HG02763 (cell line): ENCODE data around the gene TBX1.
"Not testable (repeated sequence)": the region's sequence is repeated elsewhere in the genome, so short reads cannot be mapped to it uniquely, and the experiment has no call there.

Source experiments
- ATAC-seq: cut with Tn5 transposase; IDR thresholded peaks from one replicate; pipeline ENCODE4 v1.9.1; 2021; ENCODE audit warnings: mild to moderate bottlenecking, moderate library complexity; ENCODE audit not compliant: unreplicated experiment

The TBX1 gene

GRCh38 chr22:19723232-19723982 is 37.2 kb upstream of the TBX1 start, which contains the start of gene GP1BB:
Gene GP1BB, plus strand, starts transcription at chr22:19723539. Its CDS starts 31 bp downstream, at chr22:19723570.
- ATAC-seq = no peak

- ATAC-seq = no peak
Observed at GRCh38 chr22:19723983-19724827, 36.4 kb upstream of the TBX1 start.

GRCh38 chr22:19724927-19725661 is 35.5 kb upstream of the TBX1 start:
- no peak for ATAC-seq

- not testable (repeated sequence) for ATAC-seq
Observed at GRCh38 chr22:19726064-19726788, 34.4 kb upstream of the TBX1 start.

- ATAC-seq = no peak
Observed at GRCh38 chr22:19727310-19728150, 33.0 kb upstream of the TBX1 start.

GRCh38 chr22:19728271-19728670 is 32.3 kb upstream of the TBX1 start:
- no peak for ATAC-seq

- no peak for ATAC-seq
Observed at GRCh38 chr22:19728836-19729235, 31.7 kb upstream of the TBX1 start.

GRCh38 chr22:19729507-19729906 is 31.1 kb upstream of the TBX1 start:
- ATAC-seq = no peak

GRCh38 chr22:19730198-19730597 is 30.4 kb upstream of the TBX1 start:
- no peak for ATAC-seq

- ATAC-seq = peak; percentile 50
Observed at GRCh38 chr22:19730655-19731360, 29.8 kb upstream of the TBX1 start.

GRCh38 chr22:19731361-19732135 is 29.0 kb upstream of the TBX1 start:
- ATAC-seq = no peak

GRCh38 chr22:19732403-19733113 is 28.0 kb upstream of the TBX1 start:
- ATAC-seq = no peak

- ATAC-seq = no peak
Observed at GRCh38 chr22:19733755-19734154, 26.8 kb upstream of the TBX1 start.

GRCh38 chr22:19734163-19734562 is 26.4 kb upstream of the TBX1 start:
- ATAC-seq = no peak

- ATAC-seq = no peak
Observed at GRCh38 chr22:19734837-19735382, 25.7 kb upstream of the TBX1 start.

GRCh38 chr22:19735665-19736510 is 24.7 kb upstream of the TBX1 start:
- no peak for ATAC-seq
